ENCODE results near the gene MUCL1. TPM values are rescaled to one million over a fixed set of nuclear protein-coding genes. Genes with fewer than 3 reads are reported as not detected.

The MUCL1 gene
- total RNA-seq, 2 donors from 2014 or later, result not detected

- ATAC-seq (ENCODE audit: insufficient number of reproducible peaks, low FRiP score, low read depth), result no peak
- H3K27me3 ChIP-seq (replicated peaks; ENCODE audit: insufficient read depth), result no peaks in the 10 kb centered on the region
- no peaks in the 10 kb centered on the region for H3K36me3 ChIP-seq
- no peaks in the 10 kb centered on the region for H3K9me3 ChIP-seq
- TF ChIP-seq CTCF (IDR thresholded peaks at IDR 0.05), result no peak
- H3K4me3 ChIP-seq, result no peak overlapping the region
- no peak for DNase-seq (ENCODE audit: low spot score)
- H3K4me1 ChIP-seq (ENCODE audit: control insufficient read depth in 1 of 2, low read depth in 2 of 2), result no peaks in the 10 kb centered on the region
- H3K27ac ChIP-seq, result no peak overlapping the region
Observed at GRCh38 chr12:54861927-54862326, 7.6 kb downstream of the MUCL1 start.

GRCh38 chr12:54863948-54864618, 9.8 kb downstream of the MUCL1 start:
- Histone ChIP-seq H3K27ac (no peak overlapping the region), H3K27me3 (replicated peaks; ENCODE audit: insufficient read depth) (no peaks in the 10 kb centered on the region), H3K9me3 (no peaks in the 10 kb centered on the region), H3K4me3 (no peak overlapping the region), H3K36me3 (no peaks in the 10 kb centered on the region), H3K4me1 (ENCODE audit: control insufficient read depth in 1 of 2, low read depth in 2 of 2) (no peaks in the 10 kb centered on the region)
- TF ChIP-seq CTCF (IDR thresholded peaks at IDR 0.05), result no peak
- ATAC-seq (ENCODE audit: insufficient number of reproducible peaks, low FRiP score, low read depth) (no peak), DNase-seq (ENCODE audit: low spot score) (no peak)

- Histone ChIP-seq H3K27me3 (replicated peaks; ENCODE audit: insufficient read depth) (no peaks in the 10 kb centered on the region), H3K4me3 (no peak overlapping the region), H3K4me1 (ENCODE audit: control insufficient read depth in 1 of 2, low read depth in 2 of 2) (no peaks in the 10 kb centered on the region), H3K9me3 (no peaks in the 10 kb centered on the region), H3K36me3 (no peaks in the 10 kb centered on the region), H3K27ac (no peak overlapping the region)
- DNase-seq (ENCODE audit: low spot score) (no peak), ATAC-seq (ENCODE audit: insufficient number of reproducible peaks, low FRiP score, low read depth) (no peak)
- no peak for TF ChIP-seq CTCF (IDR thresholded peaks at IDR 0.05)
Observed at GRCh38 chr12:54865683-54866324, 11.5 kb downstream of the MUCL1 start.

GRCh38 chr12:54868690-54869089, 14.4 kb downstream of the MUCL1 start:
- Histone ChIP-seq H3K4me3 (no peak overlapping the region), H3K36me3 (no peaks in the 10 kb centered on the region), H3K4me1 (ENCODE audit: control insufficient read depth in 1 of 2, low read depth in 2 of 2) (no peaks in the 10 kb centered on the region), H3K9me3 (no peaks in the 10 kb centered on the region), H3K27ac (no peak overlapping the region), H3K27me3 (replicated peaks; ENCODE audit: insufficient read depth) (no peaks in the 10 kb centered on the region)
- ATAC-seq (ENCODE audit: insufficient number of reproducible peaks, low FRiP score, low read depth) (no peak), DNase-seq (ENCODE audit: low spot score) (no peak)
- no peak for TF ChIP-seq CTCF (IDR thresholded peaks at IDR 0.05)

GRCh38 chr12:54870048-54870447, 15.7 kb downstream of the MUCL1 start:
- ATAC-seq (ENCODE audit: insufficient number of reproducible peaks, low FRiP score, low read depth) (no peak), DNase-seq (ENCODE audit: low spot score) (no peak)
- H3K9me3 ChIP-seq, result no peaks in the 10 kb centered on the region
- H3K27ac ChIP-seq, result no peak overlapping the region
- H3K27me3 ChIP-seq (replicated peaks; ENCODE audit: insufficient read depth), result no peaks in the 10 kb centered on the region
- H3K36me3 ChIP-seq, result no peaks in the 10 kb centered on the region
- no peaks in the 10 kb centered on the region for H3K4me1 ChIP-seq (ENCODE audit: control insufficient read depth in 1 of 2, low read depth in 2 of 2)
- no peak for TF ChIP-seq CTCF (IDR thresholded peaks at IDR 0.05)
- H3K4me3 ChIP-seq, result no peak overlapping the region
